Activated CD4-positive, alpha-beta T cell treated with anti-CD3 and anti-CD28 coated beads, Interleukin-10, Interleukin-2, amounts not matched to agents 100 ng/mL and 50 ng/mL, durations not matched to agents 16 hours and 8 hours (primary cell): Measurements from ENCODE around the gene CCDC93.

Experiments used
- DNase-seq: peaks from one replicate; pipeline ENCODE4 v3.0.0-alpha.2; 2020

Gene CCDC93, protein sequence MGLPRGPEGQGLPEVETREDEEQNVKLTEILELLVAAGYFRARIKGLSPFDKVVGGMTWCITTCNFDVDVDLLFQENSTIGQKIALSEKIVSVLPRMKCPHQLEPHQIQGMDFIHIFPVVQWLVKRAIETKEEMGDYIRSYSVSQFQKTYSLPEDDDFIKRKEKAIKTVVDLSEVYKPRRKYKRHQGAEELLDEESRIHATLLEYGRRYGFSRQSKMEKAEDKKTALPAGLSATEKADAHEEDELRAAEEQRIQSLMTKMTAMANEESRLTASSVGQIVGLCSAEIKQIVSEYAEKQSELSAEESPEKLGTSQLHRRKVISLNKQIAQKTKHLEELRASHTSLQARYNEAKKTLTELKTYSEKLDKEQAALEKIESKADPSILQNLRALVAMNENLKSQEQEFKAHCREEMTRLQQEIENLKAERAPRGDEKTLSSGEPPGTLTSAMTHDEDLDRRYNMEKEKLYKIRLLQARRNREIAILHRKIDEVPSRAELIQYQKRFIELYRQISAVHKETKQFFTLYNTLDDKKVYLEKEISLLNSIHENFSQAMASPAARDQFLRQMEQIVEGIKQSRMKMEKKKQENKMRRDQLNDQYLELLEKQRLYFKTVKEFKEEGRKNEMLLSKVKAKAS

DNA sequence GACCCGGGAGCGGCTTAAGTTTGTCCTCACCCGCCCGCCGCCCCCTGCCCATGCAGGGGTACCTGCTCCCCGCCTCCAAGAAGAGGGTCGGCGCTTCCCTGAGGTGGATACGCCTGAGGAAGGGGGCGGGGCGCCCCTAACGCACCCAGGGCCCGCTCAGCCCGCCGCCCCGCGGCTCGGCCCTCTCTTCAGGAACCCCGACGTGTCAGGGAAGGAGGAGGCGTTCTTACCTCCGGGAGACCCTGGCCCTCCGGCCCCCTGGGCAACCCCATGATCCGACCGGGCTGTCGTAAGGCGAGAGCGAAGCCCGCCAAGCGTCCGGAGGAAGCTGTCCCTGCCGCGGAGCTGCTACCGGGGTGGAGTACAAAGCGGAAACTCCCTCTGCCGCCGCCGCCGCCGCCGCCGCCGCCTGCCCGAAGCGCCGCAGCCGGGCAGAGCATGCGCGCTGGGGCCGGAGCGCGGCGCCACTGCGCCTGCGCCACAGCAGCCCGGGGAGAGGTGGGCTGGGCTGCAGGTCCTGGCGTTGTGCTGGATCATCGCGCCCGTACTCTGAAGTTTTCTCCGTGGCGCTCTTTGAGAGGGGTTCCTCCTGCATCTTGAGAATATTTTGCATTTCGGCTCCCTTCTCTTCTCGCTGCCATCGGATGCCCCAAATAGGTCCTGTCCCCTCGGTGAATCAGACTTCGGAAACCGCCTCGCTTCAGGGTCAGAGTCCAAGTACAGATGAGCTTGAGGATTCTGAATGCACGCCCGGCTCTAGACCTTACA, at the start of gene CCDC93:
Gene CCDC93 (minus strand): TSS at position 347 of the 768 bp plus-strand sequence. CDS start 75 bp downstream, at position 272.
- peak; percentile 92 for DNase-seq

DNA sequence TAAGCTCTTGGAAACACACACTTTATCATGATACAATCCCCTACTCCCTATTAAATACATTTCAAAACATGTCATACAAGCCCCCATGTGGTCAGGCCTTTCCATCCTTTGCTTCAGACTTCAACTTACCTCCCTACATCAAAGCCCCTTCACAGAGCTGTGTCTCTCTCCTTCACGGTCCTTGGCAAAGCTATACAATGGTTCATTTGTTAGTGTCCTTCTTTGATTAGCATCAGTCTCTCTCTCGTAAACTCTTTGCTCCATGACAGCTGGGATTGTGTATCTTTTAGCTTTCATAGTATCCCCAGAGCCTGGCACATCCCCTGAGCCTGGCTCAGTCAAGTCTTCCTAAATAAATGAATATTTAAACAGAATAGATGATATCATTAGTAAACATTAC, 48.8 kb upstream of the CCDC93 start:
- no peak for DNase-seq

DNA sequence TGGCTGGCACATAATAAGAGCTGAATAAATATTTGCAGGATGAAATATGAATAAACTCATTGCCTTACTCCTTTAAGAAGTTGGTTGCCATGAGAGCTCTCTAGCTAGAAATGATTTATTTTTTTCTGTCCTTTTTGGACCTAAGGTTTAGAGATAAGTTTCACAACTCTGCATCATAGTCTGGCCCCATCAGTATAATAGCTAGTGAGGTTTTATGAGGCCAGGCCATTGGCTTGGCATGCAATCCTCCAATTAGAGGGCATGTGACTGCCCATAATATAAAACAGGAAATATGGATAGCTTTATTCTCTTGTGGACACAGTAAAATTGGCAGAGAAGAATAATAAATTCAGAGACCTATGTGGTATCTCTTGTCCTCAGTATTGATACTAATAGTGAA, 48.2 kb upstream of the CCDC93 start:
- DNase-seq, result no peak

DNA sequence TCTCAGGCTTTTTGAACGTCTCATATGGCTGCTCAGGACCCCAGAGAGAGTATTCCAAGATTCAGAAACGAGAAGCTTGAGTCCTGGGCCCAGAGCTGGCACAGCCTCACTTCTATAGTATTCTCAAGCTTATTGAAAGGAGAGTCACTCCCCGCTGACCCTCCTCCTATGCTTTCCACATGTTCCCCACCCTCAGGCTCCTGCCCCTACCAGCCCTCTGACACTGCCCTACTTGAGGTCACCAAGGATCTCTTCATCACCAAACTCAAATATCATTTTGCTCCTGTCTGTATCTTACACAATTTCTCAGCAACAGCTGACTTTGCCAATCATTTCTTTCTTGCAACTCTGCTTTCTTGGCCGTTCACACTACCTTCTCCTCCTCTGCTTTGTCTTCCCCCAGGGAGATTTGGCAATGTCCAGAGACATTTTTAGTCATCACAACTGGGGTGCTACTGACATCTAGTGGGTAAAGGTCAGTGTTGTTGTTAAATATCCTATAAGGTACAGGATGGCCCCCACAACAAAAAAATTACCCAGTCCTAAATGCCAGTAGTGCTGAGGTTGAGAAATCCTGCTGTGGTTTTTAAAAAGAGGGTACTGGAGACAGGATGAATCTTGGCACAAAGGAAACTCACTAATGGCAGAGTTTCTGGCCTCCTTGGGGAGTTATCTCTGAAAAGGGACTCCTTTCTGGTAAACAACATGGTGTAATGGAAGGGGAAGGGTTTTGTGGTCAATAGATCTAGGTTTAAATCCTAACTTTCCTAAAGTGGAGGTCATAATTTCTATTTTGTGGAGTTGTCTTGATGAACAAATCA, 47.5 kb upstream of the CCDC93 start:
- DNase-seq, result peak; percentile 44

DNA sequence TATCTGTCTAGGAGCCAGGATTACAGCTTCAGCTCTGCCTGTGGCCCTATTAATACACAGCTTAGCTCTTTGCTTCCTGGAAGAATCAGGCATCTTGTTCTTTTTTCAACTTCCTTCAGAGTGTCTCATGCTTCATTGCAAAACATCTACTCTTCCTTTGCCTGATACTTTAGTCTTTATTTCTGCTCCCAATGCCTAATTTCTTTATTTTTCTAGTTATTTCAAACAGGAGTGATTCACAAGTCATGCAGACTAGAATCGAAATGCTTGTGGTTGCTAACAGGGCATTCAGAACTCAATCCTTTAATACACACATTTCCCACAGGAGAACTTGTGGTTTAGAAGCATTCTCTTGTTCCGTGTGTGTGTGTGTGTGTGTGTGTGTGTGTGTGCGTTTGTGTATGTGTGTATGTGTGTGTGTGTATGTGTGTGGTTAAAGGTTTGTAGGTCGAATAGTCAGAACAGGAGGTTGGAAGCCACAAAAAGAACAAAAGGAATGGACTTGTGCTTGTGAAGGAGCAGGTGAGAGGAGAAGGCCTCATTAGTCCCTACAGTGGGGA, 46.1 kb upstream of the CCDC93 start:
- DNase-seq, result peak; percentile 59

DNA sequence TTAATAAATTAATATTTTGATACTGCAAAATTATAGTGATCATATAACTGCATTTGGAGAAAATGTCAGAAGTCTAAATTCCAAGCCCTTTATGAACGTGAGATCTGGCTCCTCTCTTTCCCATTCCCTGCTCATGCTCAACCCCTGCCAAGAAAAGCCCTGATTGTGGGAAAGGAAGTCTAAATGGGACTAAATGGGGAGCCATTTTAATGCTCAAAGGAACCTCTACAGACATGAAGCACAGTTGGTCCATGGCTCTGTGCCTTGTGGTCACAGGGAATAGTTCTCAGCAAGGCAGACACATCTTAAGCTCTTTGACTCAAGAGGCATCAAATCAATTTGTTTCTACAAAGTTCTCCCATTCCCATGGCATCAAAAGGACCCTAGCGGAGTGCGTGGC, 45.1 kb upstream of the CCDC93 start:
- no peak for DNase-seq

DNA sequence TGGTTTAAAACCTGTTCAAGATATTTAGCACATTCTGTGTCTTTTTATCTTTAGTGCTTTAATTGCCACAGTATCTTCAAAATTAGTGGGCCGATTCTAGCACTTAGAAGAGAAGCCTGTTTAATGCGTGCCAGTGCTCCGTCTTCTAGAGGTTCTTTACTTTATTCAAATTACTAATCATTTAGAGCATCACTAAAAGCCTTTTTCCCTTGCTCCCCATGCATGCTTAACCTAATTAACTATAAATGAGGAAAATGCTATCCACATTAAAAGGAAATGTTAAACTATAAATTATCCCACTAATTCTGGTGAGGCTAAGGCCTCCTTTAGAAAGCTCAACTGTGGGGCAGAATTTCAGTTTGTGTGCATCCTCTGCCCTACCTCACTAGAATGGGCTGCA, 42.9 kb upstream of the CCDC93 start:
- DNase-seq, result no peak

DNA sequence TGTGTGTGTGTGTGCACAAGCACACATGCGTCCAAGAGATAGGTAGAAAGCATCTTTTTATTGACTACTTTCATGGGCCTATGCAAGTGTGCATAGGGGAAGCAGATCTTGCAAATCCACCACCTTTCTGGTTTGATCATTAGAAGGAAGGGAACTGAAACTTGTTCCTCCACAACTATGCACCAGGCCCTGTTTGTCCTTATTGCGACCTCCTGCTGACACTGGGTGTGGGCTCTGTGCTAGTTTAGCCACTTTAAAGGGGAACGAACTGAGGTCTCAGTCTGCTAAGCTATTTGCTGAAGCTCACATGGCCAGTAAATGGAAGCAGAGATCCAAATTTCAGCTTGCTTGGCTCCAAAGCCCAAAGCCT, 42.3 kb upstream of the CCDC93 start:
- no peak for DNase-seq

DNA sequence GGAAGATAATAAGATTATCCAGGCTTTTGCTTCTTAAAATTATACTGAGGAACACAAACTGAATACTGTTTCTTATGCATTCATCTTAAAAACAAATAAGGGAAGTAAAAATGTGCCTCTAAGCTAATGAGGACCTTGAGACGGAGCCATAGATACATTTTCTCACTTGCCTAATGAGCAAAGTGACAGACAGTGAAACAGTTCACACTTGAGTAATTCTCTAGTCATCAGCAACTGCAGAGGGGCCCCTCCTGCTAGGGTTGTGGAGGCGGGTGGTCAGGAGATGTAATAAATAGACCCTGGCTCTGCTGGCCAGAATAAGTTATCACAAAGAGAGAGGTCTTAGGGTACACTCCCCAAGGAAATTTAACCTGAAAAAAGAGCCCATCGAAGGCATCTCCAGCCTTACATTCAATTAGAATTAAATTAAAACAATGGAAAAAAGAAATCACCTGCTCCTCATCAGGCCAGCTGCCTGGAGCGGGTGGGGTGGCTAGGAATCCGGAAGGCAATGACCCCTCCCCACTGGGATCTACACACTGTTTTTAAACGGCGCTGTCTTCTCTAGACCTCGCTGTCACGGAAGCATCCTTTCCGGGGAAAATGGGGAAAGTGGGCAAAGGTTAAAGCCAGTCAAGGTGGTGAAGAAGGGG, 41.8 kb upstream of the CCDC93 start:
- DNase-seq, result no peak

DNA sequence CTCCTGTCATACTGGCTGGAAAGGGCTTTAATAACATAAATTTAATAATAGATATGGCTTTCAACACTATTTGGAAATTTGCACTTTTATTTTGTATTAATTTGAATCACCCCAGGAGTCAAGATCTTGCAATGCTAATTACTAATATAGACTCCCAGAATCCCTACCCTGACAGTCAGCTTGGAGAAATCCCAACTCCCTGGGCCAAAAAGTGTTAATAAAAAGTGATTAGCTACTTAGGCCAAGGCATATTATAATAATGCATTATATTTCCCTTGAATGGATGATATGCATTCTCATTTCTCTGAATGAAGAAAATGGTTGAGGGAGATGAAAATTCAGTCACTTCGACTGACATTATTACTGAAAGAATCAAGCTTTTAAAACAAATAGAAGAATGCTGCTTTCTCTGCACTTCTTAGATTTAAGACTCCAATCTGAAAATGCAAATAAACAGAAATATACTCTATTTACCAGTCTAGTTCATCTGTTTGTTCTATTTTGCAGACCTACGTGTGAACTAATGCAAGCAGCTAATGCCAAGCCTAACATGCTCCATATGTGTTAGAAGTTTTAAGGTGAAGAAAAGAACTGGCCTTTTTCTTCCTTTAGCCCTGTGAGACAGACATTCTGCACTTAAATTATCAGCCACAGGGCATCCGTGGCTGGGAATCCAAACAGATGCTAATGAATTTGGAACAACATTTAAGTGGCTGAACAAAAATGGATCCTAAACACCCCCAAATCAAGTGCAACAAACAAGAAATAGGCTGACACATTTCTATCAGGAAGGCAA, 40.5 kb upstream of the CCDC93 start:
- DNase-seq, result no peak

DNA sequence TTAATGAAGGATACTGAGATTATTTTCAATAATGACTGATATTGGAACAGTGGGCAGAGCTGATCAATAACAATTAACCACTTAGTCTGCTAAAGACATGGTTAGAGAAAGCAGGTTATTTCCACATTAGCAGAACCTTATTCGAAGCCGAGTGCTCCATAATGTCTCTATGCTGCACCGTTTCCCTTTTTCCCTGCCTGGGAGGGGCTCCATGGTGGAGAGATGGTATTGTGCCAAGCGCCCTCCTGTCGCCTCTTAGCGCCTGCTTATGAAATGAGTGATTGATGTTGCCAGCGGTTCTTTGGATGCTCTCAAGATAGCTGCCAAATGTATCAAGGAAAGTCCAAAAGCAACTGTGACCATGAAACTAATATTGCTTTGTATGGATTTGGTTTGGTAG, 39.8 kb upstream of the CCDC93 start:
- DNase-seq, result no peak

DNA sequence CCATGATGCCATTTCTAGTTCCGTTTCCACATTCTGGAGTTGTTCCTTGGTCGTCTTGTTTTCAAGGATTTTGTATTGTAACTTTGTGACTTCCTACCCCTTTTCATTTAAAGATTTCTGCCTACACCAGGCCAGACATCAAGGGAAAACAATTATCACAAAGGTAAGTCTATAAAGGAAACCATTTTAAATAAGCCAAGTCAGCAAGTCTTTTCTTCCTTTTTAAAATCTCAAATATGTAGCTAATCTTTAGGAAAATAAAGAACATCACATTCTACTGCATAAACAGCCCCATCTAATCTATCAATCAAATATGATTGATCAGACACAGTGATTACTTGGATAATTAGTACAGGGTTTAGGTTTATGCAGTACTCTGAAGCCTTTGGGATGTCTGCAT, 38.6 kb upstream of the CCDC93 start:
- no peak for DNase-seq

DNA sequence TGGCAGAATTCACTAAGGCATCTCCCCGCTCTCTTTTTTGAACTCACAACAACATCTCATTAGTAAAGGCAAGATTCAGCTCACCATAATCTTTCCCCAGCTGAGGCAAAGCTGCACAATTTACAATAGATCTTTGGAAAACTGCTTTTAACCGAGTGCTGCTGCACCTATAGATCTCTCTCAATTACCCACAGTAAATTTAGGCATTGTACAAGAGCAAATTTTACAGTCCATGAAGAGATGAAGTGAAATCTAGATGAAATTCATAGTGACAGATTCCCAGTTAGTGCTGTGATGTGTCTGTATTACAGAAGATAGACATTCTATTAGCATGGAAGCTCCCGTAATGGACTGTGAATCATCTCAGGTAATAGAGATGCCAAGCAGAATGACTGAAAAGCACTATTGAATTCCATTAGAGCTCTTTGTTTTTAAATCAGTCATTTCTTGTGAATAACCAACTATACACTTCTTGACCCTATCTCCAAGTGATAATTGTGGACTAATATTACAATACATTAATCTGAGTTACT, 38.0 kb upstream of the CCDC93 start:
- no peak for DNase-seq

DNA sequence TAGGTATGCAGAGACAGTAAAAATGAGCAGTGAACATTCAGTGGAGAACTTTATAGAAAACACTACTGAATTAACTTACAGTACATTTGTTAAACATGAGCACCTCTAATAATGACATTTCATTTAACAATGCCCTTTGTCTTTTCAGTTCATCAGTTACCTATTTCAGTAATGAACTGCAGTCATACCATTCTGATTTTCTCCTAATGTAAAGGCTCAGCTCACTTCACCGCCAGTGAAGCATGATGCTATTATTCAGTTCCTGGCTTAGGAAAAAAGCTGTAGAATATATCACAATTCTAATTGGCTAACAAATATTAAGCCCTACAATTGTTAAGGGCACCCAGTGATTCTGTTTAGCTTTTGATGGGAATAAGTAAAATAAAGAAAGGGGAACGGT, 37.1 kb upstream of the CCDC93 start:
- DNase-seq, result no peak

DNA sequence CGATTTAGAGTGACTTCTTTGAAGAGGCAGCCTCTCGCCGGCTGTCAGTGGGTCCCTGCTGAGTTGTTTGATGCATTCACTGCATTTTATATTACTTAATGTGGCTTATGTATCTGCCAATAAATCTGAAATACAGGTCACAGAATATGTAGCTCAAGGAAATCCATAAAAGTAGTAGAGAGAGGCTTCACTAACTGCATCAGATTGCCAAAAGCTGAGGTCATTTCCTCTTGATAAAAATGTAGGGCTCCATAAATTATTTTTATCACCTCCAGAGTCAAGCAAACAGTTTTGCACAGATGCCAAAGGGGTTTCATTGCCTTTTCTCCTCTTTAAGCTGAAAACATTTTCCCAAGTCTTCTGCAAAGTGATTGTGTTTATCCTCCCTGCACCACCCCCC, 36.5 kb upstream of the CCDC93 start:
- no peak for DNase-seq

DNA sequence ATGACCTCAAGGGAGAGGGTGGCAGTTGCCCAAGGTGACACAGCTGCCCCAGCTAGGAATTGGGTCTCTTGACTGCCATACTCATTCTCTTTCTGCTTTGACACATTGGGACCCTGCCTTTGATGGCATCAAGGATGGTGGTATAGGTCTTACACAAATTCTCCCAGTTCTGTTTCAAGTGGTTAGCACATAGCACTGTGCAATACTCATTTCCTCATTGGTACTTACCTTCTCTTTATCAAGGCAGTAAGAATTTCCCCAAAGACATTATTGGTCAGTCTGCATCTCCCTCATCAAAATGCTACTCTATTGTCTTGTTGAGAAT, 35.9 kb upstream of the CCDC93 start:
- DNase-seq, result peak; percentile 26

DNA sequence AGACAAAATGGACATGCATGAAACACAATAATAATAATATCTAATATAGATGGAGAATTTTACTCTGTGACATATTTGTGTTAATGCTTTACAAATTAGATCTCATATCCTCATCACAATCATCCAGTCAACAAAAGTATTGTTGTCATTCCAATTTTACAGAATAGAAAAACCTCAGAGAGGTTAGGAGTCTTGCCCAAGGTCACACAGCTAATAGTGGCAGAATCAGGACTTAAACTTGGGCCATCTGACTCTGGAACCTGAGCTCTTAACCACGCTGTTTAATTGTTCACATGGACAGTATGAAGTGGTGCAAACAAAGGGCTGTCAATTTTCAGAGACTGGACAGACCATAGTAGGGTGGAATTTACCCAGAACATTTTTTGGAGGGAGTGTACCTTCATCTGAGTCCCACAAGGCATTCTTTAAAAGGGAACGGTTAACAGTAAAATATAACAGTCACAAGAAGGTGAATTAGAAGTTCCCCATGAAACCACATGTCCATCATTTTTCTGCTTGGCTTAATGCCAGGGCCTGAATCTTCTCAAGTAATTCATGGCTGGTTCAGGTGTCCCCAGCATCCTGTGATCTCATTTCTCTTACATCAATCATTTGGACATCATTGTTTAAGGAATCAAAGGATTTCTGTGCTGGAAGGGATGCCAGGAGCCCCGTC, 35.4 kb upstream of the CCDC93 start:
- DNase-seq, result no peak

DNA sequence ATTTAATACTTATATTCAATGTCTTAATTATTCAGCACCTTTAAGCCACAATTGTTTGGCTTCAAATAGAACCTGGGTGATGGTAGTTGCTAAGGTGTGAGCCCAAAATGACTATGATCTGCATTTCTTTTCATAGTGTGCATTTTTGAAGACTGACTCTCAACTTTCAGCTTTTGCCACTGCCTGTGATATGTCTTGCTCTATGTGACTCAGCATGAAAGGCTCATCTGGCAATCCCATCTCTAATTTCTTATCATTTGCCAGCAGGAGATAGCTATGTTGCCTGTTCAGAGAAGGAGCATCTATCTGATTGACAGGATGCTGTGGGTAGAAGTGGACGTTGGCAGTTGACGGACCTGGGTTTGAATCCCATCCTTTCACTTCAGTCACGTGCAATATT, 34.5 kb upstream of the CCDC93 start:
- DNase-seq, result peak; percentile 8

DNA sequence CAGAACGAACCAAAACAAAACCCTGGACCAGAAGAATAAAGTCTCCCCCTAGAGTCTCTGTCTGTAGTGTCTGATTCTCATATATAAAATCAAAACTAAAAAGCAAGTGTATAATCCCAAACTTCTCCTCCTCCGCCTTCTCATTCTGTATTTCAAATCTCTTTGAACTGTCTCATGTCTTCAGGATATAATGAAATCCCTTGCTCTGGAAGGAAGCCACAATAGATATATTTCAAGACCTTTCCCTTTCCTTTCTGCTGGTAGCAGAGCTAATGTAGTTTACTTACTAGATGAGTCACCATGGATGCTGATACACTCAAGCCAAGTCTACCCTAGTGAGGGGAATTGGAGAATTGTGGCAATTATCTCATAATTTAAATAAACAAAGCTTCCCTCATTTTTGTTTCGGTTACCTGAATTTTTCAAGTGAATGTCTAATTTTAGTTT, 33.5 kb upstream of the CCDC93 start:
- no peak for DNase-seq

DNA sequence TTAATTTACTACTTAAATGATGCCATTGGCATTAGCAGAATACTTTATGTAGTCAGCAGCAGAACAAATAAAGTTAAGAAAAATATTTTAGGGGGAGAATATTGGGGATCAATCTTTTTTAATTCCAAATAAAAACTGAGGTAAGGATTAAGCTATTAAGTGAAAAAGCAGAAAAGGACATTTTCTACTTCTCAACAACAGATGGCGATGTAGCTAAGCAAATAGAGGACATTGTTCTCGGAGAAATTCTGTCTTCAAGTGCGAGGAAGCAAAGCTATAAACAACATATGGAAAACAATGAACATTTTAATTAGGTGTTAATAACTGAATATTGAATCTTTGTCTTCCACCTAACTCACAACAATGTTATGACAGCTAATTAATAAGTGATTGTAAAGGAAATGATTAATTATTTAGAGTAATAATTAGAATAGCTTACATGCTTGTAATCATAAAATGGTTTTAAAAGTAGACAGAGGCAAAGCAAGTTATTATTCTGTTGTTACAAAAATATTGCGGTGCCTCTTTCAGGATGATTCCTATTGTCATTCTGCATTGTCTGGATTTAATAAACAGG, 32.9 kb upstream of the CCDC93 start:
- DNase-seq, result peak; percentile 44
